ENCODE measurements around the gene TNS3.
"Not testable (repeated sequence)": the region's sequence is repeated elsewhere in the genome, so short reads cannot be mapped to it uniquely, and the experiment has no call there.

The TNS3 gene

GRCh38 chr7:47472444-47473157 is 109.3 kb downstream of the TNS3 start:
- no peak for DNase-seq (ENCODE audit: low read depth)

GRCh38 chr7:47471831-47472230 is 110.1 kb downstream of the TNS3 start:
- DNase-seq (ENCODE audit: low read depth) = no peak

- DNase-seq (ENCODE audit: low read depth) = no peak
Measured at GRCh38 chr7:47471358-47471703, 110.6 kb downstream of the TNS3 start.

GRCh38 chr7:47470567-47471357 is 111.1 kb downstream of the TNS3 start:
- no peak for DNase-seq (ENCODE audit: low read depth)

DNA sequence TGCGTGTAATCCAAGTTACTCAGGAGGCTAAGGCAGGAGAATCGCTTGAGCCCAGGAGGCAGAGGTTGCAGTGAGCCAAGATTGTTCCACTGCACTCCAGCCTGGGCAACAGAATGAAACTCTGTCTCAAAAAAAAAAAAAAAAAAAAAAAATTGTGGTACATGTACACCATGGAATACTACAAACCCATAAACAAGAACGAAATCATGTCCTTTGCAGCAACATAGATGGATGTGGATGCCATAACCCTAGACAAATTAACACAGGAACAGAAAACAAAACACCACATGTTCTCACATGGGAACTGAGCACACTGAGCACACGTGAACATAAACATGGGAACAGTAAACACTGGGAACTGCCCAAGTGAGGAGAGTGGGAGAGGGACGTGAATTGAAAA is 112.1 kb downstream of the TNS3 start:
- not testable (repeated sequence) for DNase-seq (ENCODE audit: low read depth)

- no peak for DNase-seq (ENCODE audit: low read depth)
Measured at GRCh38 chr7:47466832-47467231, 115.1 kb downstream of the TNS3 start.

- no peak for DNase-seq (ENCODE audit: low read depth)
Measured at GRCh38 chr7:47465191-47465590, 116.7 kb downstream of the TNS3 start.

GRCh38 chr7:47464266-47464665 is 117.6 kb downstream of the TNS3 start:
- no peak for DNase-seq (ENCODE audit: low read depth)

DNA sequence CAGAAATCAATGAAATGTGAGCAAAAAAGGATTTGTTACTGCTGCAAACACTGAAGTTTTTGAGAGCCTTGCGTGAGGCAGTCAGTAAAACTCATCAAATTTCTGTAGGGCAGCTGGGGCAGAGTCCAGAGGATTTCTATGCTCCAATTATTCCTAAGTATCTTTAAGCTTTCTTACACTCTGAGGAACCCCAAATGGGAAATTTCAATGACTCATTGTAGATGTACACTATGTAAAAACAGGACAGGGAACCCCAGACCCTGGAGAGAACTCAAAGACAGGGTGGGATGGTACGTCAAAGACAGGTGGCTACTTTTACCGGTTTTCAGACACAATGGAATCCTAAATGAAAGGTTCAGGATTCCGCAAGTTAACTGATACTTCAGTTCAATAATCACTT is 120.2 kb downstream of the TNS3 start:
- DNase-seq (ENCODE audit: low read depth) = no peak

GRCh38 chr7:47461161-47461560 is 120.8 kb downstream of the TNS3 start:
- DNase-seq (ENCODE audit: low read depth) = no peak

- no peak for DNase-seq (ENCODE audit: low read depth)
Measured at GRCh38 chr7:47460251-47460989, 121.5 kb downstream of the TNS3 start.

- DNase-seq (ENCODE audit: low read depth) = no peak
Measured at GRCh38 chr7:47458486-47458885, 123.4 kb downstream of the TNS3 start.

DNA sequence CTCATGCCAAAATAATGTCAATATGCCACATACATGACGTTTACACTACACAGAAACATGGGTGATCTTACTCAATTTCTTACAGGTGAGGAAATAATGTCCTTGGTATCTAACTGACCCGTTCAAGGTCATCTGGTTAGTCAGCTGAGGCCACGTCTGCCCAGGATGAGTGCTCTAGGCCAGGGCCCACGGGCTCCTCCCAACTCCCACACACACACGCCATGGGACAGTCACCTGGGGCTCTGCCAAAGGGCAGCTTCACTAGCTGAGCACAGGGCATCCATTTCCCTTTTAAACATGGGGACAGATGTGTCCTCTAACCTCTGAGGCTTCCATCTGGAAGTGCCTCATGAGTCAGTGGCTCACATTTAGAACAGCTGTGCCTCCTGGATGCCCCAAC is 123.9 kb downstream of the TNS3 start:
- no peak for DNase-seq (ENCODE audit: low read depth)

- no peak for DNase-seq (ENCODE audit: low read depth)
Measured at GRCh38 chr7:47456210-47456955, 125.5 kb downstream of the TNS3 start.

GRCh38 chr7:47455872-47456185 is 126.1 kb downstream of the TNS3 start:
- DNase-seq (ENCODE audit: low read depth) = no peak

DNA sequence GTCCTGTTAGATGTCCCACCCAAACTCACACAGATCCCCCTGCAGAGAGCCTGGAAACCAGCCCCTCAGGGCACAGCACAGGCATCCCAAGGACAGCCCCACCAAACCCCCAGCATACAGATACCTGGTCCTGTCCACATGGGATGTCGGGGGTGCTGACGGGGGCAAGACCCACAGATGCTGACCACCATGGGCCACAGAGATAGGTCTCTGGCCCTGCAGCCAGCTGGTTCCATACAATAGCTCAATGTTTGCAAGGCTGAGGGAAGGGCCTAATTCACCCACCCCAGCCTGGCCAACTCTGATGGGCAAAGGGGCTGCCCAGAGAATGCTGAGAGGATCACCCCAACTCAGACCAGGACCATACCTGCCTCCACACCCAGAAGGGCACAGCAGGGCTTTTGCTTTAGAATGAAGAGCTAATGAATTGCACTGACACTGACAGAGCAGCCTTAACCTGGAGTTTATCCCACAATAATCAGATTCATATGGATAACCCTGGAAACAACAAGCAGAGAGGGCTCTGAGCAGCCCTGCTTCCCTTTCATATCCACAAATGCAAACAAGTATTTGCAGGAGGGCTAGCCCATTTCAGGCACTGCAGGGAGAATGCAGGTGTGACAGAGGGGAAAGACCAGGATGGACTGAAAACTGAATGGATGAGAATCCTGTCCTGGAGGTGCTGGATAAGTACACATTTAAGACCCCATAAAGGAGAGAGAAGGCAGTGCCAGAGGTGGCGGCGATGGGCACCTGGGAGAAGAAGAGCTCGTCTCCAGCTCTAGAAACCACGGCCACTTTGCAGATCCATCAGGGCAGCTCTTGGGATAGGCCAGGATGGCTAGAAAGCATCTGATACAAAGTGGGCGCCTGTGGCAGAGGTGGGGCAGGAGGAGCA is 126.7 kb downstream of the TNS3 start:
- DNase-seq (ENCODE audit: low read depth) = no peak

DNA sequence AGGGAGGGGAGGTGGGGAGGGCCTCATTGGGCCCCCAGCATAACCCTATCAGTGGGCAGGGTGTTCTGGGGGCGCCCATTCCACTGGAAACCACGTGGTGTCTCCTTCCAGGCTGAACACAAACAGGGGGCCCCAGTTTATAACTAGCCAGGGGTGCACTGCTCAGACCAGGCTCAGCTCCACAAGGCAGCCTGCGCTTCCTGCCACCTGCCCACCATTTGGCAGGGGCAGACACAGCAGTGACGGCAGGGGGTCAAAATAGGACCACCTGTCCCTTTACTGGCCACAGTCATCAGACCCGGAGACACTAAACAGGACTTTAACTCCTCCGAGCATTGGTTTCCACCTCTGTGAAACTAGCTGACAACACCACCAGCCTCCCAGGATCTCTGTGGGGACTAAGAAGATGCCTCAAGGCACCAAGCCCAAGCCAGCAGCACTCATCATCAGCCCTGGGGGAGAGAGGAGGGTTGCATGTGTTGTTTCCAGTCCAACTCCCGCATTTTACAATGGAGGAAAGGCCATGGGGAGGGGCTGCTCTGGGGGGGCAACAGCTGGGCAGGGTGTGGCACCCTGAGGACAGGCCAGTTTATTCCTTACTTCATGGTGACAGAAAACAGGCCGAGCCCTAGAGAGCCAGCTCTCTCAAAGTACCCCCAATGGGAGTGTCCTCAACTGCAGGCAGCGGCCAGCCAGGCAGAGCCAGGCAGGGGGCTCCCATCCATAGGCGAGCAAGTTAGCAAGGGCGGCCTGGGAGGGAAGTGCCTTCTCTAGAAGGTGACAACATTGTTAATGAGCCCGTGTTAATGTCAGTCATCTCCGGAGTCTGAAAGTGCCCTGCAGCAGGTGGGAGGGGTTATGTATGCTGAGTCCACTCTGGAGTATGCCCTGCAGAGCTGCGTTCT is 127.6 kb downstream of the TNS3 start:
- DNase-seq (ENCODE audit: low read depth) = no peak

- no peak for DNase-seq (ENCODE audit: low read depth)
Measured at GRCh38 chr7:47453093-47454061, 128.5 kb downstream of the TNS3 start.

- DNase-seq (ENCODE audit: low read depth) = no peak
Measured at GRCh38 chr7:47452715-47453092, 129.2 kb downstream of the TNS3 start.

All from stimulated activated CD4-positive, alpha-beta T cell treated with anti-CD3 and anti-CD28 coated beads, Interleukin-2, amount 100 ng/mL, for 4 hours (primary cell).